Nephron progenitor cell (in vitro differentiated cells): ENCODE results near the gene LPCAT4.

Experiments
- DNase-seq: peaks from one replicate; pipeline ENCODE4 v3.0.0; 2021
- H3K27ac Mint-ChIP-seq: 2 replicates; pipeline ENCODE4 v1.8.0; 2021; ENCODE audit warnings: mild to moderate bottlenecking, moderate library complexity, mixed read lengths
- H3K27me3 Mint-ChIP-seq: 2 replicates; pipeline ENCODE4 v1.8.0; 2021; ENCODE audit warnings: mild to moderate bottlenecking, low read depth, mixed read lengths; ENCODE audit not compliant: poor library complexity
- H3K36me3 Mint-ChIP-seq: 2 replicates; pipeline ENCODE4 v1.8.0; 2021; ENCODE audit warnings: low read depth, mixed read lengths
- H3K4me1 Mint-ChIP-seq: 2 replicates; pipeline ENCODE4 v1.8.0; 2021; ENCODE audit warnings: mixed read lengths
- H3K4me3 Mint-ChIP-seq: 2 replicates; pipeline ENCODE4 v1.8.0; 2021; ENCODE audit warnings: mild to moderate bottlenecking, moderate library complexity, mixed read lengths
- H3K9me3 Mint-ChIP-seq: 2 replicates; pipeline ENCODE4 v1.8.0; 2021; ENCODE audit warnings: mild to moderate bottlenecking, moderate library complexity, mixed read lengths
- CTCF ChIP-seq: fragments of 200-600 bp; sonication (generic); IDR thresholded peaks from 2 replicates; pipeline ENCODE4 v1.5.0; 2021; ENCODE audit warnings: antibody characterized with exemption

Gene LPCAT4

GRCh38 chr15:34338347-34338746 lies 28.6 kb downstream of the LPCAT4 start:
- no peak overlapping the region for H3K27ac Mint-ChIP-seq
- peaks cover 22% of the 10 kb centered on the region for H3K36me3 Mint-ChIP-seq
- H3K4me1 Mint-ChIP-seq: peaks cover 58% of the 10 kb centered on the region
- DNase-seq: no peak
- H3K27me3 Mint-ChIP-seq: peaks cover 14% of the 10 kb centered on the region
- H3K4me3 Mint-ChIP-seq: peak overlapping the region; percentile 79
- peaks cover 4% of the 10 kb centered on the region for H3K9me3 Mint-ChIP-seq
- no peak for TF ChIP-seq CTCF

GRCh38 chr15:34337557-34338306 lies 29.3 kb downstream of the LPCAT4 start, which contains the start of gene SLC12A6:
Gene SLC12A6 (minus strand): TSS chr15:34337781. CDS start chr15:34336680, 1,101 bp downstream.
- no peak for TF ChIP-seq CTCF
- no peak within 1 kb of the TSS for H3K27ac Mint-ChIP-seq
- peaks cover 63% of the 10 kb centered on the region for H3K4me1 Mint-ChIP-seq
- peaks cover 4% of the 10 kb centered on the region for H3K9me3 Mint-ChIP-seq
- H3K27me3 Mint-ChIP-seq: peaks cover 14% of the 10 kb centered on the region
- peak; percentile 94 for DNase-seq
- peaks cover 22% of the 10 kb centered on the region for H3K36me3 Mint-ChIP-seq
- peak within 1 kb of the TSS; percentile 97 for H3K4me3 Mint-ChIP-seq

GRCh38 chr15:34336991-34337556 lies 29.9 kb downstream of the LPCAT4 start:
- no peak overlapping the region for H3K27ac Mint-ChIP-seq
- peaks cover 14% of the 10 kb centered on the region for H3K27me3 Mint-ChIP-seq
- H3K4me1 Mint-ChIP-seq: peaks cover 63% of the 10 kb centered on the region
- TF ChIP-seq CTCF: no peak
- H3K4me3 Mint-ChIP-seq: peak overlapping the region; percentile 97
- H3K36me3 Mint-ChIP-seq: peaks cover 21% of the 10 kb centered on the region
- peaks cover 4% of the 10 kb centered on the region for H3K9me3 Mint-ChIP-seq
- peak; percentile 43 for DNase-seq

- peaks cover 15% of the 10 kb centered on the region for H3K36me3 Mint-ChIP-seq
- H3K9me3 Mint-ChIP-seq: no peaks in the 10 kb centered on the region
- H3K27ac Mint-ChIP-seq: no peak overlapping the region
- TF ChIP-seq CTCF: no peak
- peaks cover 62% of the 10 kb centered on the region for H3K4me1 Mint-ChIP-seq
- DNase-seq: no peak
- H3K27me3 Mint-ChIP-seq: peaks cover 14% of the 10 kb centered on the region
- H3K4me3 Mint-ChIP-seq: peak overlapping the region; percentile 97
Measured at GRCh38 chr15:34336231-34336990, 30.6 kb downstream of the LPCAT4 start.

- H3K4me3 Mint-ChIP-seq: peak overlapping the region; percentile 24
- H3K27ac Mint-ChIP-seq: no peak overlapping the region
- peaks cover 14% of the 10 kb centered on the region for H3K27me3 Mint-ChIP-seq
- H3K9me3 Mint-ChIP-seq: no peaks in the 10 kb centered on the region
- no peak for DNase-seq
- TF ChIP-seq CTCF: no peak
- H3K36me3 Mint-ChIP-seq: peaks cover 7% of the 10 kb centered on the region
- peaks cover 59% of the 10 kb centered on the region for H3K4me1 Mint-ChIP-seq
Measured at GRCh38 chr15:34335176-34336032, 31.6 kb downstream of the LPCAT4 start.
